ENCODE measurements around the gene SECISBP2.
"Not testable (repeated sequence)": the region's sequence is repeated elsewhere in the genome, so short reads cannot be mapped to it uniquely, and the experiment has no call there.

SECISBP2 gene, protein sequence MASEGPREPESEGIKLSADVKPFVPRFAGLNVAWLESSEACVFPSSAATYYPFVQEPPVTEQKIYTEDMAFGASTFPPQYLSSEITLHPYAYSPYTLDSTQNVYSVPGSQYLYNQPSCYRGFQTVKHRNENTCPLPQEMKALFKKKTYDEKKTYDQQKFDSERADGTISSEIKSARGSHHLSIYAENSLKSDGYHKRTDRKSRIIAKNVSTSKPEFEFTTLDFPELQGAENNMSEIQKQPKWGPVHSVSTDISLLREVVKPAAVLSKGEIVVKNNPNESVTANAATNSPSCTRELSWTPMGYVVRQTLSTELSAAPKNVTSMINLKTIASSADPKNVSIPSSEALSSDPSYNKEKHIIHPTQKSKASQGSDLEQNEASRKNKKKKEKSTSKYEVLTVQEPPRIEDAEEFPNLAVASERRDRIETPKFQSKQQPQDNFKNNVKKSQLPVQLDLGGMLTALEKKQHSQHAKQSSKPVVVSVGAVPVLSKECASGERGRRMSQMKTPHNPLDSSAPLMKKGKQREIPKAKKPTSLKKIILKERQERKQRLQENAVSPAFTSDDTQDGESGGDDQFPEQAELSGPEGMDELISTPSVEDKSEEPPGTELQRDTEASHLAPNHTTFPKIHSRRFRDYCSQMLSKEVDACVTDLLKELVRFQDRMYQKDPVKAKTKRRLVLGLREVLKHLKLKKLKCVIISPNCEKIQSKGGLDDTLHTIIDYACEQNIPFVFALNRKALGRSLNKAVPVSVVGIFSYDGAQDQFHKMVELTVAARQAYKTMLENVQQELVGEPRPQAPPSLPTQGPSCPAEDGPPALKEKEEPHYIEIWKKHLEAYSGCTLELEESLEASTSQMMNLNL

GRCh38 chr9:89318123-89319014, at the start of gene SECISBP2:
TSS of gene SECISBP2 (plus strand) at chr9:89318500. CDS start at chr9:89318577, 77 bp downstream.
- DNase-seq: peak; percentile 96

GRCh38 chr9:89273528-89274279, 44.6 kb upstream of the SECISBP2 start:
- DNase-seq: no peak

- no peak for DNase-seq
Measured at GRCh38 chr9:89274838-89275237, 43.5 kb upstream of the SECISBP2 start.

DNA sequence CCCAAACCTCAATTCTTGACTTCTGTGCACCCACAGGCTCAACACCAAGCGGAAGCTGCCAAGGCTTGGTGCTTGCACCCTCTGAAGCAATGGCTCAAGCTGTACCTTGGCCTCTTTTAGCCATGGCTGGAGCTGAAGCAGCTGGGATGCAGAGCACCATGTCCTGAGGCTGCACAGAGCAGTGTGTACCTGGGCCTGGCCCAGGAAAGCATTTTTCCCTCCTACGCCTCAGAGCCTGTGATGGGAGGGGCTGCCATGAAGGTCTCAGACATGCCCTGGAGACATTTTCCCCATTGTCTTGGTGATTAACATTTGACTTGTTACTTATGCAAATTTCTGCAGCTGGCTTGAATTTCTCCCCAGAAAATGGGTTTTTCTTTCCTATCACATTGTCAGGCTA, 42.3 kb upstream of the SECISBP2 start:
- not testable (repeated sequence) for DNase-seq

DNA sequence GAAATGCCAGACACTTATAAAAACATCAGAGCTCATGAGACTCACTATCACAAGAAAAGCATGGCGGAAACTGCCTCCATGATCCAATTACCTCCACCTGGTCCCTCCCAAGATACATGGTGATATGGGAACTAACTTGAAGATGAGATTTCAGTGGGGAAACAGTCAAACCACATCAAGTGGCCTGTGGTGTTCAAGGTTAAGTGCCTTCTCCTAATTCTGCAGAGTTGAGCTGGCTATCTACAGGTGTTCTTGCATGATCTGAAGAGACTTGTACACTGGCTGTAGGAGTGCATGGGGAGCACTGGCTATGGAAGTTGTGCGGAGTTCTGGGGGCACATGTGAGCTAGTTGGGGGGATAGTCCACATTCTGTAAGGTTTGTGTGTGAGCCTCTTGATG, 41.3 kb upstream of the SECISBP2 start:
- DNase-seq: no peak

- no peak for DNase-seq
Measured at GRCh38 chr9:89277454-89277853, 40.8 kb upstream of the SECISBP2 start.

GRCh38 chr9:89278551-89278950, 39.7 kb upstream of the SECISBP2 start:
- DNase-seq: no peak

DNA sequence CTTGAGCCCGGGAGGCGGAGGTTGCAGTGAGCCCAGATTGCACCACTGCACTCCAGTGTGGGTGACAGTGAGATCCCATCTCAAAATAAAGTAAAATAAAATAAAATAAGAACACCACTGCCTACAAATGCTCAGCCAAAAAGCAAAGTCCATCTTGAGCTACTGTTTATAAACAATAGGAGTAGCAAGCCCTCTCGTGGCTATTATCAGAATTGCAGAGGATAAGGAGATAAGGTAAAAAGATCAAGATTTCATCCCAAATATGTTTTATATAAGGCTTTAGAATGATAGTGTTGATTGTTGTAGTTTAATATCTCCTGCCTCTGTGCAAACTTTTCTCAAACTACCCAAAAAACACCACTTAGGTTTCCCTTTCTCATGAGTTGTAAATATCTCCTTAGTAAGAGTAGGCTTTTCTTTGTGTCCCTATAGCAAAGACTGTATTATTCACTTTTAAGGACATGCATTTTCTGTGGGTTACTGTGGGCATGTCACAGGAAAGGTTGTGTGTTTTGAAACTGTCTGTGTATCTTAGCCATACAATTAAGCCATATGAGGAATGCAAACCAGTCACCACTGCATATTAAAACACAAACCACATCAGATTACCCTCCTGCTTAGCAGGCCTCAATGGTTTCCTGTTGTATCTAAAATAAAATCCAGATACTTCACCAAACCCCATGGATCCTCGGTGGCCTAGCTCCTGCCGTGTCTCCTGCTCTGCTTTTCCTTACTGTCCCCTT, 39.1 kb upstream of the SECISBP2 start:
- DNase-seq: no peak

- no peak for DNase-seq
Measured at GRCh38 chr9:89281106-89281505, 37.2 kb upstream of the SECISBP2 start.

DNA sequence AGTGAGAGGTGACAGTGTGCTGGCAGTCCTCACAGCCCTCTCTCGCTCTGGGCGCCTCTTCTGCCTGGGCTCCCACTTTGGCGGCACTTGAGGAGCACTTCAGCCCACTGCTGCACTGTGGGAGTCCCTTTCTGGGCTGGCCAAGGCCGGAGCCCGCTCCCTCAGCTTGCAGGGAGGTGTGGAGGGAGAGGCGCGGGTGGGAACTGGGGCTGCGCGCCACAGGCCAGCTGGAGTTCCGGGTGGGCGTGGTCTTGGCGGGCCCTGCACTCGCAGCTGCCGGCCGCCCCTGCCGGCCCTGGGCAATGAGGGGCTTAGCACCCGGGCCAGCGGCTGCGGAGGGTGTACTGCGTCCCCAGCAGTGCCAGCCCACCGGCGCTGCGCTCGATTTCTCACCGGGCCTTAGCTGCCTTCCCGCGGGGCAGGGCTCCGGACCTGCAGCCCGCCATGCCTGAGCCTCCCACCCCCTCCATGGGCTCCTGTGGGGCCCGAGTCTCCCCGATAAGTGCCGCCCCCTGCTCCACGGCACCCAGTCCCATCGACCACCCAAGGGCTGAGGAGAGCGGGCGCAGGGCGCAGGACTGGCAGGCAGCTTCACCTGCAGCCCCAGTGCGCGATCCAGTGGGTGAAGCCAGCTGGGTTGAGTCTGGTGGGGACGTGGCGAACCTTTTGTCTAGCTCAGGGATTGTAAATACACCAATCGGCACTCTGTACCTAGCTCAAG, 35.9 kb upstream of the SECISBP2 start:
- DNase-seq: not testable (repeated sequence)

GRCh38 chr9:89284076-89284475, 34.2 kb upstream of the SECISBP2 start:
- DNase-seq: no peak

GRCh38 chr9:89291741-89292140, 26.6 kb upstream of the SECISBP2 start:
- DNase-seq: no peak

GRCh38 chr9:89293014-89293413, 25.3 kb upstream of the SECISBP2 start:
- DNase-seq: no peak

DNA sequence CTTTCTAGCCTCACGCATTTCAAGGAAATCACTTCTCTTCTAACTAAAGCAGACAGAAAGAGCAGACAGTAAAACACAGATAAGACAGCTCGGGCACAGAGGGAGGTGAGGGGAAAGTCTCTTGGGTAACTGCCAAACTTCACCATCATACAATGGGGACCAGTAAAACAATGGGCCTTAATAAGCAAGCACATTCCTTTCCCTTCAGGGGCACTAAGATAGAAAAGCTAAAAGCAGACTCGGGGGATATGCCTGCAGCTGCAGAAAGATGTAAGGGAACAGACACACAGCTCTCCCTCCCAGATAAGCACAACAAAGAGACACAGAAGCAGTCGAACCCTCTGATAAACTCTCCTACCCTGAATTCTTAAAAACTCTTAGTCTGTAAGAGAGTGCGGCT, 22.9 kb upstream of the SECISBP2 start:
- no peak for DNase-seq

GRCh38 chr9:89301996-89302395, 16.3 kb upstream of the SECISBP2 start:
- DNase-seq: not testable (repeated sequence)

- DNase-seq: no peak
Measured at GRCh38 chr9:89304020-89304833, 14.1 kb upstream of the SECISBP2 start.

- DNase-seq: no peak
Measured at GRCh38 chr9:89304834-89305188, 13.5 kb upstream of the SECISBP2 start.

DNA sequence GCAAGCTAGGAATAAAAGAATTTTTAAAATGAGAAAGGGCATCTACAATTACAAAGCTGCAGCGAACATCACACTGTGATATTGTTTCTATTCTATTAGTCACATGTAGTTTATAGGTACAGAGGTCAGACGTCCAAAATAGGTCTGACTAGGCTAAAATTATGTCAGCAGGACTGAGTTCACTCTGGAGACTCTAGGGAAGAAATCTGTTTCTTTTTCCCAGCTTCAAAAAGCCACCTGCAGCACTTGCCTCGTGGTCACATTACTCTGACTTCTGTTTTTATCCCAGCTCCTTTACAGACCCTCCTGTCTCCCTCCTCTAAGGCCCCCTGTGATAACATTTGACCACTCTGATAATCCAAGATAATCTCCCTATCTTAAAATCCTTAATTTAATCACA, 12.4 kb upstream of the SECISBP2 start:
- no peak for DNase-seq

- no peak for DNase-seq
Measured at GRCh38 chr9:89309166-89309565, 9.1 kb upstream of the SECISBP2 start.
